ENCODE measurements around the gene PKP4.

Gene PKP4

DNA sequence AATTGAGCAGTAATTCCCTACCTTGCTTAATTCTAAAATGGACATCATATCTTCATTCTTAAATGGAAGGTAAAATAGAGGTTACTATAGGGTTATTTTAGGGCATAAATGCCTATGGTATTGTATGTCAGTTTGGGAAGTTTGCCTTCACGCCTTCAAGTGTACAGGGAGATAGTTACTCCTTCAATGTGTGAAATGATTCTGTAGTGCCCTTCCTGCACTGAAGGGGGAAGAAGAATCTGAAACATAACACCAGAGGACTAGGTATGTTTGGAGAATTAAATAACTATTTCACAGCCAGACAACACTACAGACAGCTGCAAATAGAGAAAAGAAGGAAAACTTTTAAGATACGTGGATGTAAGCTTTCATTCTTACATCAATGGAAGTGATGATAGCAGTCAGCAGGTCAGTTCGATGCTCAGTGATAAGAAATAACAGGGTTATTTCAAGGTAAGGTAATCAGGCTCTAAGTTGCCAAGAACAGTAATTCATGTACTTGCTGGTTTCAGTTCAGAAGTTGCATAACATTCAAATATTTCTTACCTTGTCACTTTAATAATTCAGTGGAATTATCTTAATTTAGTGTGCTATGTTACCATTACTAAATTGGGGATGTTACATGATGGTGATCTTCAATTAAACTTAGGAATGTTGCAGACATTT lies 4.0 kb downstream of the PKP4 start:
- TF ChIP-seq, protein P1, sequence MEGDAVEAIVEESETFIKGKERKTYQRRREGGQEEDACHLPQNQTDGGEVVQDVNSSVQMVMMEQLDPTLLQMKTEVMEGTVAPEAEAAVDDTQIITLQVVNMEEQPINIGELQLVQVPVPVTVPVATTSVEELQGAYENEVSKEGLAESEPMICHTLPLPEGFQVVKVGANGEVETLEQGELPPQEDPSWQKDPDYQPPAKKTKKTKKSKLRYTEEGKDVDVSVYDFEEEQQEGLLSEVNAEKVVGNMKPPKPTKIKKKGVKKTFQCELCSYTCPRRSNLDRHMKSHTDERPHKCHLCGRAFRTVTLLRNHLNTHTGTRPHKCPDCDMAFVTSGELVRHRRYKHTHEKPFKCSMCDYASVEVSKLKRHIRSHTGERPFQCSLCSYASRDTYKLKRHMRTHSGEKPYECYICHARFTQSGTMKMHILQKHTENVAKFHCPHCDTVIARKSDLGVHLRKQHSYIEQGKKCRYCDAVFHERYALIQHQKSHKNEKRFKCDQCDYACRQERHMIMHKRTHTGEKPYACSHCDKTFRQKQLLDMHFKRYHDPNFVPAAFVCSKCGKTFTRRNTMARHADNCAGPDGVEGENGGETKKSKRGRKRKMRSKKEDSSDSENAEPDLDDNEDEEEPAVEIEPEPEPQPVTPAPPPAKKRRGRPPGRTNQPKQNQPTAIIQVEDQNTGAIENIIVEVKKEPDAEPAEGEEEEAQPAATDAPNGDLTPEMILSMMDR (IDR thresholded peaks at IDR 0.05): no peak

DNA sequence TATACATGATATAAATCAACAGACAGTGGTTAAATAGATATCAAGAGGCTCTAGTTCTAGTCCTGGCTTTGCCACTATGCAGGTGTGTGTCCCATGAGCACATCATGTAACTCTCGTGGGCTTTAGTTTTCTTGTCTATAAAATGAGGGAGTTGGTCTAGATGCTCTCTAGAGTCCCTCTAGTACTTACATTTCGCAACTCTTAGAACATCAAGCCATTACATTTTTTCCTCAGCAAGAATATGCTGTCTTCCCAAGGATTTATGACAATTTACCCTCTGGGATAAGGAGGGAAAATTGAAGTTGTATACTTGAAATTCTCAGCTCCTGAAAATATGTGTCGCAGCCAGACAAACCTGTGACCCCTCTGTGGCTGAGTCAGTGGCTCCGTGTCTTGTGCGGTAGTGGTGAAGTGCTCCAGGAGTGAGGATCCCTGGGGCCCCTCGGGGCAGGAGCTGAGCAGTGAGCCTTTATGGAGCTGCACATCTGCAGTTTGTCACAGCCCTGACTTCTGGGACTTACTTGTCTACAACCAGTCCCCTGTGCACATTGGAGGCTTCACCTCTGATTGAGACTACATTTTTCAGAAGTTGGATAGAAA lies 6.8 kb downstream of the PKP4 start:
- TF ChIP-seq, protein P1 (IDR thresholded peaks at IDR 0.05): no peak

DNA sequence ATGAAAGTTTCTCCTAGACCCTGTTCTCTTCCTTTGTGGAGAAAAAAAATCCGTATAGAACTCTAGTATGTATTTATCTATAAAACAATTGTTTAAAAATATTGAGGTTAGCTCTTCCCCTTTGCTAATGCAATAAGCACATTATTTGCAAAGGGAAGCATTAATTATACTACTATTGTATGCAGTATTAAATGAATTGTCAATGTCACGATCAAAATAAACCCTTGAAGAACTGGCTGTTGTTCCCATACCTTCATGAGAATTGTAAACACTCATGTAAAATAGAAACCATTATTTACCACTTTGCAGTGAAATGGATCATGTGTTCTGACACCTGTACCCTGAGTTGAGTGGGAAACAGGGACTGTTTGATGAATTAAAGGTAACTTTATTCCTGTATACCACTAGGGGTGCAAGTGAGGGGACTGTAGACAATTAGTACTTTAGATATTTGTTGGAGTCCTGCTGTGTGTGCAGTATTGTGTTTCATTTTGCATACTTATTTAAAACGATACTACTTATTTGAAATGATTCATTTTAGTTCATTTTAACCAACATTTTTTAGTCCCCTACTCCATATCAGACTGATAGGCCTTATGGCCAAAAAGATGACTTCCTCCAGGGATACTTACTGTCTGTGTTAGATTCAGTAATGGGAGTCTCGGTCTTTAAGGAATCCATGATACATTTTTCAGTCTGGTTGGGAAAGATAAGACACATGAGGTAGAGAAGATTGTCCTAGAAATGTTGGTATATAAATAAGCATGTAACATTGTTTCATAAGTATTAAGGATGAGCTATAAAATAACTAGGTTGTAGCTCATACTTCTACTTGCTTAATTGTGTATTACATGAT lies 7.9 kb downstream of the PKP4 start:
- TF ChIP-seq, protein P1 (IDR thresholded peaks at IDR 0.05): peak; percentile 43

DNA sequence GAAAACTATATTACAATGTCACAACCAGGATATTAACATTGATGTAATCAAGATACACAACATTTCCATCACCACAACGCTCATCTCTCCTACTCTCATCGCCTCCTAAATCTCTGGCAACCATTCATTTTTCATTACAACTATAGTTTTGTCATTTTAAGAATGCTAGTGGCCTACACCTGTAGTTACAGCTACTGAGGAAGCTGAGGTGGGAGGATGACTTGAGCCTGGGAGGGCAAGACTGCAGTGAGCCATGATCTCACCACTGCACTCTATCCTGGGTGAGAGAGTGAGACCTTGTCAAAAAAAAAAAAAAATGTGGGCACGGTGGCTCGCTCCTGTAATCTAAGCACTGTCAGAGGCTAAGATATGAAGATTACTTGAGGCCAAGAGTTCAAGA lies 10.5 kb downstream of the PKP4 start:
- TF ChIP-seq, protein P1 (IDR thresholded peaks at IDR 0.05): no peak

DNA sequence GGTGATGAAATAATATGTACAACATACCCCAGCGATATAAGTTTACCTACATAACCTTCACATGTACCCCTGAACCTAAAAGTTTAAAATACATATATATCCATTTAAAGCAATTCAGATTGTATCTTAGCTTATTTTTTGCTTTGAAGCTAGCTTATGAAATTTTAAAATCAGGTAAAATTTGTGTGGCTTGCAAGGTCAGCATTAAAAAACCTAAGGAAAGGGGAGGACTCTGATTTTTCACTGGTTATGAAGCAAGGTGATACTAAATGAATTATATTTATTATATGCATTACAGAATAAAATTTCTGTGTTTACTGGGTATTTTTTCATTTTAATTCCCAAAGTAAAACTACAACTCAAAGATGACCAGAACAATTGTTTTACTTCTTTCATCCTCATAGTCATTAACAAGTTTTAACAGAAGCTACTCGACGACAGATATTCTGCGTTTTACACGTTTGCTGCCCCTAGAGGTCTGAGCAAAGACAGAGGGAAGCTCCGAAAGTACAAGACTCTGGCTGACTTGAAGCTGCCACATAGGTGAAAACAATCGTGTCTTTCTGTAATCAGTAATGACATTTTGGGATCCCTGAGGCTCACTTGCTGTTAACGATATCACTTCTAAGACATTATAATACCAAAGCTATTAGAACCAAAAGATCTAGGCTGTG lies 17.1 kb downstream of the PKP4 start:
- TF ChIP-seq, protein P1 (IDR thresholded peaks at IDR 0.05): no peak

DNA sequence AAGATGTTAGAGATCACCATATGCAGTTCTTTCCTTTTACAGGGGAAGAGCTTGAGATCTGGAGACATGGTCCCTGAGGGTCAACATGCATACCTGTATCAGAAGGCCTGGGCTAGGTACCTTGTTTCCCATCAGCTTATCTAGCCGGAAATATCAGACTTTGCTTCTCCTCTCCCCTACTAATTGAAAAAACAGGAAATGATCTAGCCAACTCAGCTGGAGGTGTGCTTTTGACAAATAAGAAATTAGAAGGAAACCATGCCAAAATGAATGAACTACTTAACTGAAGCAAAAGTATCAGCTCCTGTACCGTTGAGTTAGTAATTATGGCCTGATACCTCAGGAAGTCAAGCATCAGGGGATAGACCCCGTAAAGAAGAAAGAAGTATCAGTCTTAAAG lies 20.4 kb downstream of the PKP4 start:
- TF ChIP-seq, protein P1 (IDR thresholded peaks at IDR 0.05): no peak

DNA sequence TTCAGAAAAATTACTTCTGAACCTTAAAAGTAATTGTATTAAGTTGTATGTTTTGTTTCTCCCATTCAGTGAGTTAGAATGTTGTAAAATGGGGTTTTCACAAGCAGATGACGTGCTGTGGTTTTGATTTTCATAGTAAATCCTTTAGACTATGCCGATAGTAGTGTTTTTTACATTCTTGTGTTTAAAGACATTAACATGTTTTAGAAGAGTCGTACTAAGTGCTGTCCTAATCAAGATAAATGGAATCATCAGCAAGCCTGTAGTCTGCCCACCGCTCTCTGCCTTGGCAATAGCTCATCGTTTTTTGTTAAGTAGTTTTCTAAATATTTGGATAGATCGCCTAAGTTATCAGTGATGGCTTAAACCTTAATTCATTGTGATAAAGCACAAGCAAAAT lies 21.5 kb downstream of the PKP4 start:
- TF ChIP-seq, protein P1 (IDR thresholded peaks at IDR 0.05): no peak

Measured in LNCAP (cell line).